ENCODE measurements around the gene TEAD1. TPM values are rescaled to one million over a fixed set of nuclear protein-coding genes. Genes with fewer than 3 reads are reported as not detected.

The TEAD1 gene
- total and polyA plus RNA-seq, 2 experiments from 2014 or later: 24.5 to 103 TPM

DNA sequence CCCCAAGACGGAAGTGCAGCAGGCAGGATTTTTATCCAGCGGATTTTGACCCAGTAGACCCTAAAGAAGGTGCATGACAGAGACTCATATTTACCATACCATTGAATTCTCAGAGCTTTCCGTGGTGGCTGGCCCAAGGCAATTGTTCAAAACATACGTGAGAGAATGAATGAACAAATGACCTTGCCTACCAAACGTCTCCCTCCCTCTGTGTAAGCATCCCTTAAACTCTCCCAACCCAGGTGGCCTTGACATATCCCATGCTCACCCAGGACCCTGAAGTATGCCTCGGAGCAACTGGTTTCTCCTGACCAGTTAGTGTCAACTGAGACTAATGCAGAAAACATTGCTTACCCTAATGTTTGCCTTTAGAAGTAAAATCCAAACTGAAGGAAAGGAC lies 154.9 kb downstream of the TEAD1 start (continued):
- TF ChIP-seq, protein P1, sequence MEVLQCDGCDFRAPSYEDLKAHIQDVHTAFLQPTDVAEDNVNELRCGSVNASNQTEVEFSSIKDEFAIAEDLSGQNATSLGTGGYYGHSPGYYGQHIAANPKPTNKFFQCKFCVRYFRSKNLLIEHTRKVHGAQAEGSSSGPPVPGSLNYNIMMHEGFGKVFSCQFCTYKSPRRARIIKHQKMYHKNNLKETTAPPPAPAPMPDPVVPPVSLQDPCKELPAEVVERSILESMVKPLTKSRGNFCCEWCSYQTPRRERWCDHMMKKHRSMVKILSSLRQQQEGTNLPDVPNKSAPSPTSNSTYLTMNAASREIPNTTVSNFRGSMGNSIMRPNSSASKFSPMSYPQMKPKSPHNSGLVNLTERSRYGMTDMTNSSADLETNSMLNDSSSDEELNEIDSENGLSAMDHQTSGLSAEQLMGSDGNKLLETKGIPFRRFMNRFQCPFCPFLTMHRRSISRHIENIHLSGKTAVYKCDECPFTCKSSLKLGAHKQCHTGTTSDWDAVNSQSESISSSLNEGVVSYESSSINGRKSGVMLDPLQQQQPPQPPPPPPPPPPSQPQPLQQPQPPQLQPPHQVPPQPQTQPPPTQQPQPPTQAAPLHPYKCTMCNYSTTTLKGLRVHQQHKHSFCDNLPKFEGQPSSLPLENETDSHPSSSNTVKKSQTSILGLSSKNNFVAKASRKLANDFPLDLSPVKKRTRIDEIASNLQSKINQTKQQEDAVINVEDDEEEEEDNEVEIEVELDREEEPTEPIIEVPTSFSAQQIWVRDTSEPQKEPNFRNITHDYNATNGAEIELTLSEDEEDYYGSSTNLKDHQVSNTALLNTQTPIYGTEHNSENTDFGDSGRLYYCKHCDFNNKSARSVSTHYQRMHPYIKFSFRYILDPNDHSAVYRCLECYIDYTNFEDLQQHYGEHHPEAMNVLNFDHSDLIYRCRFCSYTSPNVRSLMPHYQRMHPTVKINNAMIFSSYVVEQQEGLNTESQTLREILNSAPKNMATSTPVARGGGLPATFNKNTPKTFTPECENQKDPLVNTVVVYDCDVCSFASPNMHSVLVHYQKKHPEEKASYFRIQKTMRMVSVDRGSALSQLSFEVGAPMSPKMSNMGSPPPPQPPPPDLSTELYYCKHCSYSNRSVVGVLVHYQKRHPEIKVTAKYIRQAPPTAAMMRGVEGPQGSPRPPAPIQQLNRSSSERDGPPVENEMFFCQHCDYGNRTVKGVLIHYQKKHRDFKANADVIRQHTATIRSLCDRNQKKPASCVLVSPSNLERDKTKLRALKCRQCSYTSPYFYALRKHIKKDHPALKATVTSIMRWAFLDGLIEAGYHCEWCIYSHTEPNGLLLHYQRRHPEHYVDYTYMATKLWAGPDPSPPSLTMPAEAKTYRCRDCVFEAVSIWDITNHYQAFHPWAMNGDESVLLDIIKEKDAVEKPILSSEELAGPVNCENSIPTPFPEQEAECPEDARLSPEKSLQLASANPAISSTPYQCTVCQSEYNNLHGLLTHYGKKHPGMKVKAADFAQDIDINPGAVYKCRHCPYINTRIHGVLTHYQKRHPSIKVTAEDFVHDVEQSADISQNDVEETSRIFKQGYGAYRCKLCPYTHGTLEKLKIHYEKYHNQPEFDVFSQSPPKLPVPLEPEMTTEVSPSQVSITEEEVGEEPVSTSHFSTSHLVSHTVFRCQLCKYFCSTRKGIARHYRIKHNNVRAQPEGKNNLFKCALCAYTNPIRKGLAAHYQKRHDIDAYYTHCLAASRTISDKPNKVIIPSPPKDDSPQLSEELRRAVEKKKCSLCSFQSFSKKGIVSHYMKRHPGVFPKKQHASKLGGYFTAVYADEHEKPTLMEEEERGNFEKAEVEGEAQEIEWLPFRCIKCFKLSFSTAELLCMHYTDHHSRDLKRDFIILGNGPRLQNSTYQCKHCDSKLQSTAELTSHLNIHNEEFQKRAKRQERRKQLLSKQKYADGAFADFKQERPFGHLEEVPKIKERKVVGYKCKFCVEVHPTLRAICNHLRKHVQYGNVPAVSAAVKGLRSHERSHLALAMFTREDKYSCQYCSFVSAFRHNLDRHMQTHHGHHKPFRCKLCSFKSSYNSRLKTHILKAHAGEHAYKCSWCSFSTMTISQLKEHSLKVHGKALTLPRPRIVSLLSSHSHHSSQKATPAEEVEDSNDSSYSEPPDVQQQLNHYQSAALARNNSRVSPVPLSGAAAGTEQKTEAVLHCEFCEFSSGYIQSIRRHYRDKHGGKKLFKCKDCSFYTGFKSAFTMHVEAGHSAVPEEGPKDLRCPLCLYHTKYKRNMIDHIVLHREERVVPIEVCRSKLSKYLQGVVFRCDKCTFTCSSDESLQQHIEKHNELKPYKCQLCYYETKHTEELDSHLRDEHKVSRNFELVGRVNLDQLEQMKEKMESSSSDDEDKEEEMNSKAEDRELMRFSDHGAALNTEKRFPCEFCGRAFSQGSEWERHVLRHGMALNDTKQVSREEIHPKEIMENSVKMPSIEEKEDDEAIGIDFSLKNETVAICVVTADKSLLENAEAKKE (CRISPR knock-in tag; IDR thresholded peaks at IDR 0.05): no peak
- no peak for TF ChIP-seq CREB1 (CRISPR knock-in tag; IDR thresholded peaks at IDR 0.05; ENCODE audit: low read depth)

DNA sequence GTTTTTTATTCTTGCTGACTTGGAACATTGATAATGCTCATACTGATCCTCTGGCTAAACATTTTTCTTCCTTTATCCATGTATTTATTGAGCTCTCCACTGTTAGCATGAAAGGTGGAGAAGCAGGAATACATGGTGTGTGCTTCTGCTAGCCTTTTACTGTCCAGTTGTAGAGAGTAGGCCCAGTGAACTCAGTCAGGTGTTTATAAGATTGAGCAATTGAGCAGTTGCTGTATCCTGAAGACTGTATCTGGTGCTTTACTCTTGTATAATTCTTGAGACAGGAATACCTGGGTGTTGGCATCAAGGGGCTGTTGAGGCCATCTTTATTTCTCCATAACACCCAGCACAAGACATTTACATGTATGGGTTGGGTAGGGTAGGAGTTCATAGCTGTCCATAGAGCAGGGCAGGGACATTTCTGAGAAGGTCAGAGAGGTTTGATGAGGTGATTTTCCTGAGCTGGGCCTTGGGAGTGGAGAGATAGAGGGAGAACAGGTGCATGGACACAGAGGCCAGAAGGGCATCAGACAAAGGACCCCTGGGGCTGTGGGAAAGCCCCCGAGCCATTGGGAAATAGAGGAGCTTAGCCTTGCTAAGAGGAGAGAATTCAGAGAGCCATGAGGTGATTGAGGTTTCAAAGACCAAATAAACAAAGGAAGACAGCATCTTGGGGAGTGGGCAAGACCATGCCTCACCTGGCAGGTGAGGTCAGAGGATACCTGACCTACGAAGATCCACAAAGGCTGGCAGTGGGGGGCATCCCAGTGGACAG lies 155.5 kb downstream of the TEAD1 start:
- H3K36me3 Mint-ChIP-seq (ENCODE audit: low read depth): peaks cover 8% of the 10 kb centered on the region; the same call in 2 of the 3 replicates
- H3K4me3 ChIP-seq: peak overlapping the region; percentile 47; the same call in 1 of the 2 replicates
- H3K27ac Mint-ChIP-seq: peak overlapping the region; percentile 7
- no peak for DNase-seq (ENCODE audit: low spot score)
- no peaks in the 10 kb centered on the region for H3K9me2 ChIP-seq (ENCODE audit: insufficient read depth)
- H3K4me1 ChIP-seq (ENCODE audit: insufficient read depth): peaks cover 77% of the 10 kb centered on the region
- ATAC-seq: peak; percentile 7
- no peaks in the 10 kb centered on the region for H3K9me3 Mint-ChIP-seq
- no peaks in the 10 kb centered on the region for H3K27me3 ChIP-seq (ENCODE audit: insufficient read depth)
- H3F3A ChIP-seq (replicated peaks; ENCODE audit: low read depth): peaks cover 11% of the 10 kb centered on the region; the same call in 1 of the 2 replicates
- peaks cover 82% of the 10 kb centered on the region for H3K79me2 ChIP-seq (replicated peaks; ENCODE audit: insufficient read depth)
- no peaks in the 10 kb centered on the region for H3K36me3 ChIP-seq (ENCODE audit: insufficient read depth)
- peak overlapping the region; percentile 73 for H3K4me2 ChIP-seq
- H3K4me1 Mint-ChIP-seq: peaks cover 81% of the 10 kb centered on the region
- H3K27me3 Mint-ChIP-seq (ENCODE audit: insufficient read depth, low read depth, poor library complexity): peaks cover 9% of the 10 kb centered on the region
- peak overlapping the region; percentile 82; the same call in 2 of the 3 replicates for H3K4me3 Mint-ChIP-seq
- H4K20me1 ChIP-seq (replicated peaks; ENCODE audit: insufficient read depth): no peaks in the 10 kb centered on the region
- no peak overlapping the region for H2AFZ ChIP-seq
- peak overlapping the region; percentile 89 for H3K27ac ChIP-seq (ENCODE audit: low read depth)
- TF ChIP-seq ZNF114 (CRISPR knock-in tag; IDR thresholded peaks at IDR 0.05) (no peak), EZH2 (IDR thresholded peaks at IDR 0.05; ENCODE audit: low read depth, unreplicated experiment) (no peak), JUNB (IDR thresholded peaks at IDR 0.05; ENCODE audit: unreplicated experiment) (no peak), EZH2phosphoT487 (IDR thresholded peaks at IDR 0.05; ENCODE audit: unreplicated experiment) (no peak), NANOG (IDR thresholded peaks at IDR 0.05; ENCODE audit: borderline replicate concordance) (no peak), CREB1 (CRISPR knock-in tag; IDR thresholded peaks at IDR 0.05; ENCODE audit: low read depth) (no peak), STAT1 (IDR thresholded peaks at IDR 0.05; ENCODE audit: unreplicated experiment) (no peak)
- TF ChIP-seq, protein P2, sequence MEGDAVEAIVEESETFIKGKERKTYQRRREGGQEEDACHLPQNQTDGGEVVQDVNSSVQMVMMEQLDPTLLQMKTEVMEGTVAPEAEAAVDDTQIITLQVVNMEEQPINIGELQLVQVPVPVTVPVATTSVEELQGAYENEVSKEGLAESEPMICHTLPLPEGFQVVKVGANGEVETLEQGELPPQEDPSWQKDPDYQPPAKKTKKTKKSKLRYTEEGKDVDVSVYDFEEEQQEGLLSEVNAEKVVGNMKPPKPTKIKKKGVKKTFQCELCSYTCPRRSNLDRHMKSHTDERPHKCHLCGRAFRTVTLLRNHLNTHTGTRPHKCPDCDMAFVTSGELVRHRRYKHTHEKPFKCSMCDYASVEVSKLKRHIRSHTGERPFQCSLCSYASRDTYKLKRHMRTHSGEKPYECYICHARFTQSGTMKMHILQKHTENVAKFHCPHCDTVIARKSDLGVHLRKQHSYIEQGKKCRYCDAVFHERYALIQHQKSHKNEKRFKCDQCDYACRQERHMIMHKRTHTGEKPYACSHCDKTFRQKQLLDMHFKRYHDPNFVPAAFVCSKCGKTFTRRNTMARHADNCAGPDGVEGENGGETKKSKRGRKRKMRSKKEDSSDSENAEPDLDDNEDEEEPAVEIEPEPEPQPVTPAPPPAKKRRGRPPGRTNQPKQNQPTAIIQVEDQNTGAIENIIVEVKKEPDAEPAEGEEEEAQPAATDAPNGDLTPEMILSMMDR (conservative IDR thresholded peaks at IDR 0.05; ENCODE audit: low read depth in 2 of 2): no peak
- TF ChIP-seq, protein P3, sequence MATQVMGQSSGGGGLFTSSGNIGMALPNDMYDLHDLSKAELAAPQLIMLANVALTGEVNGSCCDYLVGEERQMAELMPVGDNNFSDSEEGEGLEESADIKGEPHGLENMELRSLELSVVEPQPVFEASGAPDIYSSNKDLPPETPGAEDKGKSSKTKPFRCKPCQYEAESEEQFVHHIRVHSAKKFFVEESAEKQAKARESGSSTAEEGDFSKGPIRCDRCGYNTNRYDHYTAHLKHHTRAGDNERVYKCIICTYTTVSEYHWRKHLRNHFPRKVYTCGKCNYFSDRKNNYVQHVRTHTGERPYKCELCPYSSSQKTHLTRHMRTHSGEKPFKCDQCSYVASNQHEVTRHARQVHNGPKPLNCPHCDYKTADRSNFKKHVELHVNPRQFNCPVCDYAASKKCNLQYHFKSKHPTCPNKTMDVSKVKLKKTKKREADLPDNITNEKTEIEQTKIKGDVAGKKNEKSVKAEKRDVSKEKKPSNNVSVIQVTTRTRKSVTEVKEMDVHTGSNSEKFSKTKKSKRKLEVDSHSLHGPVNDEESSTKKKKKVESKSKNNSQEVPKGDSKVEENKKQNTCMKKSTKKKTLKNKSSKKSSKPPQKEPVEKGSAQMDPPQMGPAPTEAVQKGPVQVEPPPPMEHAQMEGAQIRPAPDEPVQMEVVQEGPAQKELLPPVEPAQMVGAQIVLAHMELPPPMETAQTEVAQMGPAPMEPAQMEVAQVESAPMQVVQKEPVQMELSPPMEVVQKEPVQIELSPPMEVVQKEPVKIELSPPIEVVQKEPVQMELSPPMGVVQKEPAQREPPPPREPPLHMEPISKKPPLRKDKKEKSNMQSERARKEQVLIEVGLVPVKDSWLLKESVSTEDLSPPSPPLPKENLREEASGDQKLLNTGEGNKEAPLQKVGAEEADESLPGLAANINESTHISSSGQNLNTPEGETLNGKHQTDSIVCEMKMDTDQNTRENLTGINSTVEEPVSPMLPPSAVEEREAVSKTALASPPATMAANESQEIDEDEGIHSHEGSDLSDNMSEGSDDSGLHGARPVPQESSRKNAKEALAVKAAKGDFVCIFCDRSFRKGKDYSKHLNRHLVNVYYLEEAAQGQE (IDR thresholded peaks at IDR 0.05; ENCODE audit: unreplicated experiment): no peak
- TF ChIP-seq, protein P4, sequence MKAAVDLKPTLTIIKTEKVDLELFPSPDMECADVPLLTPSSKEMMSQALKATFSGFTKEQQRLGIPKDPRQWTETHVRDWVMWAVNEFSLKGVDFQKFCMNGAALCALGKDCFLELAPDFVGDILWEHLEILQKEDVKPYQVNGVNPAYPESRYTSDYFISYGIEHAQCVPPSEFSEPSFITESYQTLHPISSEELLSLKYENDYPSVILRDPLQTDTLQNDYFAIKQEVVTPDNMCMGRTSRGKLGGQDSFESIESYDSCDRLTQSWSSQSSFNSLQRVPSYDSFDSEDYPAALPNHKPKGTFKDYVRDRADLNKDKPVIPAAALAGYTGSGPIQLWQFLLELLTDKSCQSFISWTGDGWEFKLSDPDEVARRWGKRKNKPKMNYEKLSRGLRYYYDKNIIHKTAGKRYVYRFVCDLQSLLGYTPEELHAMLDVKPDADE (IDR thresholded peaks at IDR 0.05): no peak
